OCI-LY3 (cell line): ENCODE data around the gene EGFL7.

Experiments used
- CTCF ChIP-seq: fragments of 200-600, 300-600 bp; sonication (generic); IDR thresholded peaks from 2 replicates; pipeline ENCODE4 v1.5.1; 2014; ENCODE audit warnings: antibody characterized with exemption, low read length, low read depth
- EZH2phosphoT487 ChIP-seq: fragments of 200-600 bp; shearing (Covaris generic); IDR thresholded peaks from 2 replicates; pipeline ENCODE4 v1.6.1; 2018; ENCODE audit warnings: antibody characterized with exemption, mixed run types, low read depth

- TF ChIP-seq CTCF = no peak
- TF ChIP-seq EZH2phosphoT487 = no peak
Observed at GRCh38 chr9:136700304-136700703, 37.6 kb downstream of the EGFL7 start.
